Measurements from ENCODE around the gene GDF7.

GRCh38 chr2:20687260-20687832, 20.4 kb downstream of the GDF7 start:
- TF ChIP-seq CTCF (IDR thresholded peaks at IDR 0.05) (no peak), JUND (IDR thresholded peaks at IDR 0.05) (no peak), MAX (IDR thresholded peaks at IDR 0.05; ENCODE audit: low read depth) (no peak), PBX3 (IDR thresholded peaks at IDR 0.05) (no peak), GABPA (IDR thresholded peaks at IDR 0.05; ENCODE audit: low read depth) (no peak), POLR2AphosphoS5 (IDR thresholded peaks at IDR 0.05; ENCODE audit: low read depth, low read length) (no peak), ELF1 (IDR thresholded peaks at IDR 0.05) (no peak), EZH2phosphoT487 (IDR thresholded peaks at IDR 0.05; ENCODE audit: borderline replicate concordance, low read depth) (no peak), USF2 (IDR thresholded peaks at IDR 0.05; ENCODE audit: borderline replicate concordance, low read depth, low read length) (no peak), USF1 (IDR thresholded peaks at IDR 0.05; ENCODE audit: borderline replicate concordance, low read depth) (no peak), SIN3A (IDR thresholded peaks at IDR 0.05; ENCODE audit: borderline replicate concordance, low read depth, low read length) (no peak), NFIC (IDR thresholded peaks at IDR 0.05; ENCODE audit: borderline replicate concordance) (no peak), RFX5 (IDR thresholded peaks at IDR 0.05; ENCODE audit: low read length) (no peak)
